HepG2 (cell line): ENCODE data around the gene AHSP. TPM values are rescaled to one million over a fixed set of nuclear protein-coding genes. Genes with fewer than 3 reads are reported as not detected.
A peak's percentile ranks its signal among the peaks of the same experiment; 100 is the strongest.

Source experiments
- AKAP8 ChIP-seq: sonication (generic); formaldehyde crosslinking; IDR thresholded peaks from 2 replicates; pipeline ENCODE4 v1.5.1; 2020; ENCODE audit warnings: mild to moderate bottlenecking, missing genetic modification reagents
- DR1 ChIP-seq: sonication (generic); formaldehyde crosslinking; IDR thresholded peaks from 2 replicates; pipeline ENCODE4 v1.8.0; 2021; ENCODE audit warnings: mild to moderate bottlenecking, missing genetic modification reagents, inconsistent platforms
- ESRRA ChIP-seq: sonication (generic); formaldehyde crosslinking; IDR thresholded peaks from 2 replicates; pipeline ENCODE4 v1.5.1; 2020; ENCODE audit warnings: mild to moderate bottlenecking, low read depth, missing genetic modification reagents
- HNRNPUL1 ChIP-seq: fragments of 200-400 bp; formaldehyde crosslinking; IDR thresholded peaks from 2 replicates; pipeline ENCODE4 v1.6.1; 2017; ENCODE audit warnings: low read depth, mild to moderate bottlenecking, low read length, moderate library complexity
- HOXA7 ChIP-seq: sonication (generic); formaldehyde crosslinking; IDR thresholded peaks from 2 replicates; pipeline ENCODE4 v1.8.1; 2022; ENCODE audit warnings: mild to moderate bottlenecking, missing genetic modification reagents, moderate library complexity
- MIER3 ChIP-seq: IDR thresholded peaks from 2 replicates; pipeline ENCODE4 v1.6.1; 2016; ENCODE audit warnings: missing compliant biosample characterization, borderline replicate concordance
- MXI1 ChIP-seq: IDR thresholded peaks from 3 replicates; pipeline ENCODE4 v1.6.1; 2012; ENCODE audit warnings: low read depth, low read length, inconsistent platforms, borderline replicate concordance
- NFKBIZ ChIP-seq: IDR thresholded peaks from 2 replicates; pipeline ENCODE4 v1.6.1; 2018; ENCODE audit warnings: missing genetic modification reagents, missing compliant biosample characterization
- NR3C1 ChIP-seq: sonication (generic); formaldehyde crosslinking; IDR thresholded peaks from 2 replicates; pipeline ENCODE4 v1.4.0; 2020; ENCODE audit warnings: missing genetic modification reagents
- SNRNP70 ChIP-seq: fragments of 200-400 bp; formaldehyde crosslinking; IDR thresholded peaks from 2 replicates; pipeline ENCODE4 v1.6.1; 2017; ENCODE audit warnings: mild to moderate bottlenecking, low read depth, low read length, moderate library complexity
- SPEN ChIP-seq: sonication (generic); formaldehyde crosslinking; IDR thresholded peaks from 2 replicates; pipeline ENCODE4 v1.5.1; 2020; ENCODE audit warnings: low read depth, mild to moderate bottlenecking, missing genetic modification reagents
- ZNF652 ChIP-seq: IDR thresholded peaks from 2 replicates; pipeline ENCODE4 v1.6.1; 2016; ENCODE audit warnings: low read depth, borderline replicate concordance
- ZNF720 ChIP-seq: sonication (generic); formaldehyde crosslinking; IDR thresholded peaks from 2 replicates; pipeline ENCODE4 v1.4.0; 2020; ENCODE audit warnings: missing genetic modification reagents
- ZNF749 ChIP-seq: sonication (generic); formaldehyde crosslinking; IDR thresholded peaks from 2 replicates; pipeline ENCODE4 v1.8.0; 2022; ENCODE audit warnings: mild to moderate bottlenecking, missing genetic modification reagents, moderate library complexity, borderline replicate concordance
- ZNF773 ChIP-seq: sonication (generic); formaldehyde crosslinking; IDR thresholded peaks from 2 replicates; pipeline ENCODE4 v1.4.0; 2020; ENCODE audit warnings: missing genetic modification reagents, borderline replicate concordance
- ZNF883 ChIP-seq: sonication (generic); formaldehyde crosslinking; IDR thresholded peaks from 2 replicates; pipeline ENCODE4 v1.5.1; 2020; ENCODE audit warnings: mild to moderate bottlenecking, missing genetic modification reagents; ENCODE audit errors: not compliant biosample characterization
- polyA plus RNA-seq, 8 experiments: library from polyadenylated mRNA; depleted of rRNA in 3 of 8; stranded (reverse) in 7 of 8; unstranded in 1 of 8; fragments of >200 nt; fragmentation: Illumina TruSeq in 4 of 8; extraction: Trizol in 4 of 8; gene quantifications; 2 replicates each; pipeline versions ENCODE4 v1.2.1 to v1.2.3, GENCODE V29; 2011 to 2016; ENCODE audit warnings: low read depth in 4 of 8, missing spikeins in 1 of 8, mixed read lengths in 1 of 8; ENCODE audit not compliant: insufficient read depth in 1 of 8
- total RNA-seq, 5 experiments: library from RNA; depleted of rRNA; stranded (reverse); fragments of >200 nt; fragmentation: Illumina TruSeq; extraction: Trizol; gene quantifications; 2 replicates each; pipeline ENCODE4 v1.2.3, GENCODE V29; 2016; ENCODE audit warnings: low read depth in 1 of 5
- TF ChIP-seq, protein P1 (sequence below): sonication (generic); formaldehyde crosslinking; IDR thresholded peaks from one replicate; pipeline ENCODE4 v1.5.1; 2020; ENCODE audit warnings: mild to moderate bottlenecking, missing genetic modification reagents; ENCODE audit errors: not compliant biosample characterization
- TF ChIP-seq, protein P2 (sequence below): sonication (generic); formaldehyde crosslinking; IDR thresholded peaks from 2 replicates; pipeline ENCODE4 v1.8.0; 2022; ENCODE audit warnings: missing genetic modification reagents, mild to moderate bottlenecking, moderate library complexity, borderline replicate concordance

AHSP gene
- total and polyA plus RNA-seq, 2 of the 13 experiments (the other 11 are each of a cell fraction or from before 2014, with no cell fraction given) = not detected

DNA sequence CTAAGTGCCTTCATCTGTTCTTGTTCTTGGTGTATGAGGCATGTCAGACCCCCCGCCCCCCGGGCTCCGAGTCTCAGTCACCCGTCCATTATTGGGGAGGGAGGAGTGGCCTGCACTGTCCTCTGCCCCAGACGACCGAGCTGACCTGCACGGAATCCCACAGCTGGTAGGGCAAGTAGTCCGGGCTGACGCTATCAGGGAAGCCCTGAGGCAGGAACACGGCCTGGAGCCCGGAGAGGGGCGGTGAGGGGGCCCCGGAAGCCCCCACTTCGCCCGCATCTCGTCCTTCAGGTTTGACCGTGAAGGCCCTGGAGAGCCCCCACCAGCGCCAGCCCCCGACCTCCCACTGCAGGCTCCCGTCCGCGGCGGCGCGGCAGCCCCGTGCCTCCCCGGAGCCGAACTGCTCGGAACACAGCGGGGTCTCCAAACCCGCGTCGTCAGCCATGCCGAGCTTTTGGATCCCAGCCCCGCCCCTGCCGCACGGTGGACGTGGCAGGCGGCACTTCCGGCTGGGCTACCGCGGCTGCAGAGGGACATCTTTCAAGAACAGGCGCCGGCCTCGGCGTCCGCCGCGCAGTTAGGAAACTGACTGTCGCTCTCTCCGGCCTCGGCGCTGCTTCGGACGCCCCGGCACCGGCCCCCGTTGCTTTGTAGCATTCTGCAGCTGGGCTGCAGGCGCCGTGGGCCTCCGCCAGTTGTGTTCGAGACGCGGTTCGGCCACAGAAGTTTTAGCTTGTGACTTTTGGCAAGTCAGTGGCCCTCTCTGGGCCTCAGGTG, 19.6 kb upstream of the AHSP start, which contains the start of gene RUSF1 (continued):
- TF ChIP-seq, protein P1, sequence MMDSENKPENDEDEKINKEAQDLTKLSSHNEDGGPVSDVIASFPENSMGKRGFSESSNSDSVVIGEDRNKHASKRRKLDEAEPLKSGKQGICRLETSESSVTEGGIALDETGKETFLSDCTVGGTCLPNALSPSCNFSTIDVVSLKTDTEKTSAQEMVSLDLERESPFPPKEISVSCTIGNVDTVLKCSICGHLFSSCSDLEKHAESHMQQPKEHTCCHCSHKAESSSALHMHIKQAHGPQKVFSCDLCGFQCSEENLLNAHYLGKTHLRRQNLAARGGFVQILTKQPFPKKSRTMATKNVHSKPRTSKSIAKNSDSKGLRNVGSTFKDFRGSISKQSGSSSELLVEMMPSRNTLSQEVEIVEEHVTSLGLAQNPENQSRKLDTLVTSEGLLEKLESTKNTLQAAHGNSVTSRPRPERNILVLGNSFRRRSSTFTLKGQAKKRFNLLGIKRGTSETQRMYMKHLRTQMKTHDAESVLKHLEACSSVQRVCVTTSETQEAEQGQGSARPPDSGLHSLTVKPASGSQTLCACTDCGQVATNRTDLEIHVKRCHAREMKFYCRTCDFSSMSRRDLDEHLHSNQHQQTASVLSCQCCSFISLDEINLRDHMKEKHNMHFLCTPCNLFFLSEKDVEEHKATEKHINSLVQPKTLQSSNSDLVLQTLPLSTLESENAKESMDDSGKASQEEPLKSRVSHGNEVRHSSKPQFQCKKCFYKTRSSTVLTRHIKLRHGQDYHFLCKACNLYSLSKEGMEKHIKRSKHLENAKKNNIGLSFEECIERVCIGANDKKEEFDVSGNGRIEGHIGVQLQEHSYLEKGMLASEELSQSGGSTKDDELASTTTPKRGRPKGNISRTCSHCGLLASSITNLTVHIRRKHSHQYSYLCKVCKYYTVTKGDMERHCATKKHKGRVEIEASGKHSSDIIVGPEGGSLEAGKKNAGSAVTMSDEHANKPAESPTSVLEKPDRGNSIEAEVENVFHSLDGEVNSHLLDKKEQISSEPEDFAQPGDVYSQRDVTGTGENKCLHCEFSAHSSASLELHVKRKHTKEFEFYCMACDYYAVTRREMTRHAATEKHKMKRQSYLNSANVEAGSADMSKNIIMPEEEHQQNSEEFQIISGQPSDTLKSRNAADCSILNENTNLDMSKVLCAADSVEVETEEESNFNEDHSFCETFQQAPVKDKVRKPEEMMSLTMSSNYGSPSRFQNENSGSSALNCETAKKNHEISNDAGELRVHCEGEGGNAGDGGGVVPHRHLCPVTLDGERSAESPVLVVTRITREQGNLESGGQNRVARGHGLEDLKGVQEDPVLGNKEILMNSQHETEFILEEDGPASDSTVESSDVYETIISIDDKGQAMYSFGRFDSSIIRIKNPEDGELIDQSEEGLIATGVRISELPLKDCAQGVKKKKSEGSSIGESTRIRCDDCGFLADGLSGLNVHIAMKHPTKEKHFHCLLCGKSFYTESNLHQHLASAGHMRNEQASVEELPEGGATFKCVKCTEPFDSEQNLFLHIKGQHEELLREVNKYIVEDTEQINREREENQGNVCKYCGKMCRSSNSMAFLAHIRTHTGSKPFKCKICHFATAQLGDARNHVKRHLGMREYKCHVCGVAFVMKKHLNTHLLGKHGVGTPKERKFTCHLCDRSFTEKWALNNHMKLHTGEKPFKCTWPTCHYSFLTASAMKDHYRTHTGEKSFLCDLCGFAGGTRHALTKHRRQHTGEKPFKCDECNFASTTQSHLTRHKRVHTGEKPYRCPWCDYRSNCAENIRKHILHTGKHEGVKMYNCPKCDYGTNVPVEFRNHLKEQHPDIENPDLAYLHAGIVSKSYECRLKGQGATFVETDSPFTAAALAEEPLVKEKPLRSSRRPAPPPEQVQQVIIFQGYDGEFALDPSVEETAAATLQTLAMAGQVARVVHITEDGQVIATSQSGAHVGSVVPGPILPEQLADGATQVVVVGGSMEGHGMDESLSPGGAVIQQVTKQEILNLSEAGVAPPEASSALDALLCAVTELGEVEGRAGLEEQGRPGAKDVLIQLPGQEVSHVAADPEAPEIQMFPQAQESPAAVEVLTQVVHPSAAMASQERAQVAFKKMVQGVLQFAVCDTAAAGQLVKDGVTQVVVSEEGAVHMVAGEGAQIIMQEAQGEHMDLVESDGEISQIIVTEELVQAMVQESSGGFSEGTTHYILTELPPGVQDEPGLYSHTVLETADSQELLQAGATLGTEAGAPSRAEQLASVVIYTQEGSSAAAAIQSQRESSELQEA (CRISPR knock-in tag) = peak; percentile 95
- TF ChIP-seq NR3C1 (CRISPR knock-in tag) (no peak), DR1 (CRISPR knock-in tag) (peak; percentile 94), AKAP8 (CRISPR knock-in tag) (peak; percentile 92), MXI1 (peak; percentile 94), ZNF883 (CRISPR knock-in tag) (peak; percentile 84), SNRNP70 (no peak), ESRRA (CRISPR knock-in tag) (peak; percentile 88; the same call in 1 of the 2 replicates), SPEN (CRISPR knock-in tag) (peak; percentile 100), ZNF720 (CRISPR knock-in tag) (no peak; the same call in 1 of the 2 replicates), ZNF773 (CRISPR knock-in tag) (peak; percentile 80; the same call in 1 of the 2 replicates), MIER3 (peak; percentile 91; the same call in 1 of the 2 replicates), HOXA7 (CRISPR knock-in tag) (no peak), NFKBIZ (CRISPR knock-in tag) (no peak), ZNF749 (CRISPR knock-in tag) (no peak; the same call in 1 of the 2 replicates), HNRNPUL1 (peak; percentile 86), ZNF652 (CRISPR knock-in tag) (no peak; the same call in 1 of the 2 replicates)
- TF ChIP-seq, protein P2, sequence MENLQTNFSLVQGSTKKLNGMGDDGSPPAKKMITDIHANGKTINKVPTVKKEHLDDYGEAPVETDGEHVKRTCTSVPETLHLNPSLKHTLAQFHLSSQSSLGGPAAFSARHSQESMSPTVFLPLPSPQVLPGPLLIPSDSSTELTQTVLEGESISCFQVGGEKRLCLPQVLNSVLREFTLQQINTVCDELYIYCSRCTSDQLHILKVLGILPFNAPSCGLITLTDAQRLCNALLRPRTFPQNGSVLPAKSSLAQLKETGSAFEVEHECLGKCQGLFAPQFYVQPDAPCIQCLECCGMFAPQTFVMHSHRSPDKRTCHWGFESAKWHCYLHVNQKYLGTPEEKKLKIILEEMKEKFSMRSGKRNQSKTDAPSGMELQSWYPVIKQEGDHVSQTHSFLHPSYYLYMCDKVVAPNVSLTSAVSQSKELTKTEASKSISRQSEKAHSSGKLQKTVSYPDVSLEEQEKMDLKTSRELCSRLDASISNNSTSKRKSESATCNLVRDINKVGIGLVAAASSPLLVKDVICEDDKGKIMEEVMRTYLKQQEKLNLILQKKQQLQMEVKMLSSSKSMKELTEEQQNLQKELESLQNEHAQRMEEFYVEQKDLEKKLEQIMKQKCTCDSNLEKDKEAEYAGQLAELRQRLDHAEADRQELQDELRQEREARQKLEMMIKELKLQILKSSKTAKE (CRISPR knock-in tag) = peak; percentile 70
